HFF-Myc (cell line): ENCODE results near the gene S100A3.
"Not testable (repeated sequence)": the region's sequence is repeated elsewhere in the genome, so short reads cannot be mapped to it uniquely, and the experiment has no call there.

Experiments used
- DNase-seq: peaks from one replicate; pipeline ENCODE4 v3.0.0-alpha.2; 2011; ENCODE audit warnings: low read depth; ENCODE audit errors: extremely low read depth
- H3K4me3 ChIP-seq: replicated peaks from 2 replicates; pipeline ENCODE4 v1.5.1; 2011; ENCODE audit warnings: low read depth, mild to moderate bottlenecking, control low read depth, low read length
- TF ChIP-seq, protein P1 (sequence below): IDR thresholded peaks from 2 replicates; pipeline ENCODE4 v1.5.1; 2012; ENCODE audit warnings: mild to moderate bottlenecking, low read depth, low read length, control low read depth; ENCODE audit errors: missing control alignments

Gene S100A3

GRCh38 chr1:153526132-153526543 is 22.9 kb downstream of the S100A3 start:
- DNase-seq: no peak
- TF ChIP-seq, protein P1, sequence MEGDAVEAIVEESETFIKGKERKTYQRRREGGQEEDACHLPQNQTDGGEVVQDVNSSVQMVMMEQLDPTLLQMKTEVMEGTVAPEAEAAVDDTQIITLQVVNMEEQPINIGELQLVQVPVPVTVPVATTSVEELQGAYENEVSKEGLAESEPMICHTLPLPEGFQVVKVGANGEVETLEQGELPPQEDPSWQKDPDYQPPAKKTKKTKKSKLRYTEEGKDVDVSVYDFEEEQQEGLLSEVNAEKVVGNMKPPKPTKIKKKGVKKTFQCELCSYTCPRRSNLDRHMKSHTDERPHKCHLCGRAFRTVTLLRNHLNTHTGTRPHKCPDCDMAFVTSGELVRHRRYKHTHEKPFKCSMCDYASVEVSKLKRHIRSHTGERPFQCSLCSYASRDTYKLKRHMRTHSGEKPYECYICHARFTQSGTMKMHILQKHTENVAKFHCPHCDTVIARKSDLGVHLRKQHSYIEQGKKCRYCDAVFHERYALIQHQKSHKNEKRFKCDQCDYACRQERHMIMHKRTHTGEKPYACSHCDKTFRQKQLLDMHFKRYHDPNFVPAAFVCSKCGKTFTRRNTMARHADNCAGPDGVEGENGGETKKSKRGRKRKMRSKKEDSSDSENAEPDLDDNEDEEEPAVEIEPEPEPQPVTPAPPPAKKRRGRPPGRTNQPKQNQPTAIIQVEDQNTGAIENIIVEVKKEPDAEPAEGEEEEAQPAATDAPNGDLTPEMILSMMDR: no peak
- no peak overlapping the region for H3K4me3 ChIP-seq

DNA sequence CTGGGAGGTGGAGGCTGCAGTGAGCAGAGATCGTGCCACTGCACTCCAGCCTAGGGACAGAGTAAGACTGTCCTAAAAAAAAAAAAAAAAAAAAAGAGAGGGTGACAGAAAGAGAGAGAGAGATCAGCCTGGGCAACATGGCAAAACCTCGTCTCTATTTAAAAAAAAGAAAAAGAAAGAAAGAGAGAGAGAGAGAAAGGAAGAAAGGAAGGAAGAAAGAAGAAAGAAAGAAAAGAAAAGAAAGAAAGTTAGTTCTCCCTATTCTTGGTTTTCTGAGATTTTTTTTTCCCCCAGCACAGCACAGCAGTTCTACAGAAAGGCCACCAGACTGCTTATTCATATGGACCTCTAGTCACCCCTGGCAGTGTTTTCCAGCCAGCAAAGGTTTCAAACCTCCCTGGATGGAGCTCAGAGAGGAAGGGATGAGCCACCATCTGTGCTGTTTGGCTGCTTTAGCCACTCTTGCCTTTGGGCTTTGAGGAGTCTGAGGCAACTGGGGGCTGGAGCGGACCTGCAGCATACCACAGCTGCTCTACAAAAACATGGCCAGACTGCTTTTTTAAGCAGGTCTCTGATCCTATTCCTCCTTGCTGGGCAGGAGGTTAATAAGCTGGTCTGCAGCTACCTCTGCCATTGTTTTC is 23.9 kb downstream of the S100A3 start:
- no peak overlapping the region for H3K4me3 ChIP-seq
- DNase-seq: no peak
- TF ChIP-seq, protein P1: no peak

- DNase-seq, H3K4me3 ChIP-seq: not testable (repeated sequence)
Measured at GRCh38 chr1:153522353-153523048, 26.6 kb downstream of the S100A3 start.

DNA sequence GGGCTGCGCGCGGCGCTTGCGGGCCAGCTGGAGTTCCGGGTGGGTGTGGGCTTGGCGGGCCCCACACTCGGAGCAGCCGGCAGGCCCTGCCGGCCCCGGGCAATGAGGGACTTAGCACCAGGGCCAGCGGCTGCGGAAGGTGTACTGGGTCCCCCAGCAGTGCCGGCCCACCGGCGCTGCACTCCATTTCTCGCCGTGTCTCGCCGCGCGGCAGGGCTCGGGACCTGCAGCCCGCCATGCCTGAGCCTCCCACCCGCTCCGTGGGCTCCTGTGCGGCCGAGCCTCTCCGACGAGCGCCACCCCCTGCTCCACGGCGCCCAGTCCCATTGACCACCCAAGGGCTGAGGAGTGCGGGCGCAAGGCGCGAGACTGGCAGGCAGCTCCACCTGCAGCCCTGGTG is 27.2 kb downstream of the S100A3 start:
- DNase-seq, H3K4me3 ChIP-seq: not testable (repeated sequence)

GRCh38 chr1:153520818-153521476 is 28.1 kb downstream of the S100A3 start:
- DNase-seq: no peak
- TF ChIP-seq, protein P1: no peak
- no peak overlapping the region for H3K4me3 ChIP-seq

DNA sequence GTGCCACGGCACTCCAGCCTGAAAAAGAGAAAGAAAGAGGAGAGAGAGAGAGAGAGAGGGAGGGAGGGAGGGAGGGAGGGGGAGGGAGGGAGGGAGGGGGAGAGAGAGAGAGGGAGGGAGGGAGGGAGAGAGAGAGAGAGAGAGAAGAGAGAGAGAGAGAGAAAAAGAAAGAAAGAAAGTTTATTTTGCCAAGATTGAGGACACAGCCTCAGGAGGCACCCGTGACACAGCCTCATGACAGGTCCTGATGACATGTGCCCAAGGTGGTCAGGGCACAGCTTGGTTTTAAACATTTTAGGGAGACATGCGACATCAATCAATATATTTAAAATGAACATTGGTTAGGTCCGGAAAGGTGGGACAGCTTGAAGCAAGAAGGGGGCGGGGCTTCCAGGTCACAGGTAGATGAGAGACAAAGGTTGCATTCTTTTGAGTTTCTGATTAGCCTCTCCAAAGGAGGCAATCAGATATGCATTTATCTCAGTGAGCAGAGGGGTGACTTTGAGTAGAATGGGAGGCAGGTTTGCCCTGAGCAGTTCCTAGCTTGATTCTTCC is 28.8 kb downstream of the S100A3 start:
- not testable (repeated sequence) for DNase-seq, H3K4me3 ChIP-seq

DNA sequence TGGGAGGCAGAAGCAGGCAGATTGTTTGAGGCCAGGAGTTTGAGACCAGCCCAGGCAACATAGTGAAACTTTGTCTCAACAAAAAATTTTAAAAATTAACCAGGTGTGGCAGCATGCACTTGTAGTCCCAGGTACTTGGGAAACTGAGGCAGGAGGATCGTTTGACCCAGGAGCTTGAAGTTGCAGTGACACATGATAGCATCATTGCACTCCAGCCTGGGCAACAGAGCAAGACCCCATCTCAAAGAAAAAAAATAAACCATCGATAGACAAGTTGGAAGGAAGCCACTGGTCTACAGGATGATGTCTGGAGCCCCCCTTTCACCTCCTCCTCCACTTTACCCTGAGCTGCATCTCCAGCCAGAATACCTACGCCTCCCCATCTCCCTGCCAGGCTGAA is 29.8 kb downstream of the S100A3 start:
- H3K4me3 ChIP-seq: no peak overlapping the region
- TF ChIP-seq, protein P1: no peak
- DNase-seq: no peak

DNA sequence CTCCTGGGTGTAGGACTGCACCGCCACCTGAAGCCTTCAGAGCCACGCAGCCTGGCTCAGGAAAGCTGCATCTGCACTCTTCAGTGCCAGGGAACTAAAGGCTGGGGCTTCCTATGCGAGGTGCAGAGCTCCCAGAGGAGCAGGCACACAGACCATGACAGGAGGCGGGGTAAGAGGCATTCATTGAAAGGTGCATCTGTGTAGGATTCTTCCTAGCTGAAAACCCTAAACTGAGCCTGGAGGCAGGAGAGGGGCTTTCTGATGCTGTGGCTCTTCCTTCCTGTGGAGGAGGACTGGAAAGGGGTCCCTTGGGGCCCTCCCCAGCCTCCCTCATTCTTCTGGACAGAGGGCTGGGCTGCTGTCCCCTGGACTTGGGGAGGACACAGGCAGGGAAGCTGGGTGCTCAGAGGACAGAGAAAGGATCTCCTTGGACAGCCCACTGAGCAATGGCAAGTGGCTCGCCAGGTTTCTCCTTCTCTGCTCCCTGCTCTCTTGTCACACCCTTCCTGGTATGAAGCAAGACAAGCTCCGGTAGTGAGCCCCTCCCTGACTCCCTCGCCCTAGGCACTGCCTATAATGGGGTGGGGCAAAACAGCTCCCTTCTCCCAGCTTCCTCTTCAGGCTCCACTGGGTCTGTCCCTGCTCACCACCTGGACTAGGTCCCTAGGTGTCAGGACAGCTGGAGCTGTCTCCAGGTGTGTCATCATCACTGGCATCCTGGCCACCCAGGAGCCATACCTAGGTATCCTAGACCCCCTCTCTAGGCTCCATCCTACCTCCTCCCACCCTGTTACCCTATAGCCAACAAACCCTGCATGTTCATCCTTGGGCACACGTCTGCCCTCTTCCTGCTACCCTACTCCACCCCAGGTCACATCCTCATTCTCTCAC is 33.3 kb downstream of the S100A3 start:
- H3K4me3 ChIP-seq: no peak overlapping the region
- no peak for DNase-seq
- TF ChIP-seq, protein P1: no peak
